ENCODE results near the gene UBB. TPM values are rescaled to one million over a fixed set of nuclear protein-coding genes. Genes with fewer than 3 reads are reported as not detected.
"Not testable (repeated sequence)": the region's sequence is repeated elsewhere in the genome, so short reads cannot be mapped to it uniquely, and the experiment has no call there.

The UBB gene
- total RNA-seq, 1 donor from 2014 or later = 1,207 TPM

- H3K9me3 Mint-ChIP-seq (ENCODE audit: unreplicated experiment); DNase-seq (ENCODE audit: extremely low spot score, unreplicated experiment); H3K4me3 Mint-ChIP-seq (ENCODE audit: unreplicated experiment); H3K4me1 Mint-ChIP-seq (ENCODE audit: unreplicated experiment); H3K27me3 Mint-ChIP-seq (ENCODE audit: unreplicated experiment); H3K27ac Mint-ChIP-seq (ENCODE audit: unreplicated experiment); H3K36me3 Mint-ChIP-seq (ENCODE audit: unreplicated experiment): not testable (repeated sequence)
Observed at GRCh38 chr17:16396693-16397092, 15.8 kb downstream of the UBB start.

GRCh38 chr17:16398270-16399267, 17.7 kb downstream of the UBB start:
- no peaks in the 10 kb centered on the region for H3K9me3 Mint-ChIP-seq (ENCODE audit: unreplicated experiment)
- no peak for DNase-seq (ENCODE audit: extremely low spot score, unreplicated experiment)
- no peaks in the 10 kb centered on the region for H3K27me3 Mint-ChIP-seq (ENCODE audit: unreplicated experiment)
- no peak overlapping the region for H3K4me3 Mint-ChIP-seq (ENCODE audit: unreplicated experiment)
- no peak for TF ChIP-seq CTCF (IDR thresholded peaks at IDR 0.05)
- no peaks in the 10 kb centered on the region for H3K4me1 Mint-ChIP-seq (ENCODE audit: unreplicated experiment)
- no peak overlapping the region for H3K27ac Mint-ChIP-seq (ENCODE audit: unreplicated experiment)
- no peaks in the 10 kb centered on the region for H3K36me3 Mint-ChIP-seq (ENCODE audit: unreplicated experiment)

GRCh38 chr17:16403847-16404246, 23.0 kb downstream of the UBB start:
- H3K36me3 Mint-ChIP-seq (ENCODE audit: unreplicated experiment); H3K27me3 Mint-ChIP-seq (ENCODE audit: unreplicated experiment); H3K4me3 Mint-ChIP-seq (ENCODE audit: unreplicated experiment); H3K9me3 Mint-ChIP-seq (ENCODE audit: unreplicated experiment); DNase-seq (ENCODE audit: extremely low spot score, unreplicated experiment); H3K27ac Mint-ChIP-seq (ENCODE audit: unreplicated experiment); H3K4me1 Mint-ChIP-seq (ENCODE audit: unreplicated experiment): not testable (repeated sequence)

GRCh38 chr17:16406742-16407674, 26.1 kb downstream of the UBB start:
- no peak for TF ChIP-seq CTCF (IDR thresholded peaks at IDR 0.05)
- H3K27ac Mint-ChIP-seq (ENCODE audit: unreplicated experiment) = no peak overlapping the region
- H3K27me3 Mint-ChIP-seq (ENCODE audit: unreplicated experiment) = no peaks in the 10 kb centered on the region
- H3K9me3 Mint-ChIP-seq (ENCODE audit: unreplicated experiment) = no peaks in the 10 kb centered on the region
- H3K4me1 Mint-ChIP-seq (ENCODE audit: unreplicated experiment) = peaks cover 6% of the 10 kb centered on the region
- no peaks in the 10 kb centered on the region for H3K36me3 Mint-ChIP-seq (ENCODE audit: unreplicated experiment)
- no peak for DNase-seq (ENCODE audit: extremely low spot score, unreplicated experiment)
- H3K4me3 Mint-ChIP-seq (ENCODE audit: unreplicated experiment) = peak overlapping the region; percentile 69

GRCh38 chr17:16407911-16408588, 27.2 kb downstream of the UBB start:
- no peaks in the 10 kb centered on the region for H3K36me3 Mint-ChIP-seq (ENCODE audit: unreplicated experiment)
- no peak for TF ChIP-seq CTCF (IDR thresholded peaks at IDR 0.05)
- DNase-seq (ENCODE audit: extremely low spot score, unreplicated experiment) = no peak
- peak overlapping the region; percentile 28 for H3K4me3 Mint-ChIP-seq (ENCODE audit: unreplicated experiment)
- no peaks in the 10 kb centered on the region for H3K27me3 Mint-ChIP-seq (ENCODE audit: unreplicated experiment)
- peak overlapping the region; percentile 43 for H3K27ac Mint-ChIP-seq (ENCODE audit: unreplicated experiment)
- H3K9me3 Mint-ChIP-seq (ENCODE audit: unreplicated experiment) = no peaks in the 10 kb centered on the region
- H3K4me1 Mint-ChIP-seq (ENCODE audit: unreplicated experiment) = peaks cover 6% of the 10 kb centered on the region

All from osteocyte (in vitro differentiated cells).